OCI-LY7 (cell line): ENCODE data around the gene PSMG1.

Experiments
- CTCF ChIP-seq: fragments of 200-600 bp; sonication (generic); conservative IDR thresholded peaks from 2 replicates; pipeline ENCODE4 v1.5.1; 2014; ENCODE audit warnings: mild to moderate bottlenecking, antibody characterized with exemption, low read length, moderate library complexity, mixed read lengths
- EZH2phosphoT487 ChIP-seq: fragments of 200-600 bp; sonication (generic); IDR thresholded peaks from 2 replicates; pipeline ENCODE4 v1.6.1; 2018; ENCODE audit warnings: low read depth, borderline replicate concordance, mild to moderate bottlenecking, mixed run types, antibody characterized with exemption, low read length, moderate library complexity, mixed read lengths

- no peak for TF ChIP-seq CTCF
- no peak for TF ChIP-seq EZH2phosphoT487
Observed at GRCh38 chr21:39185157-39185556, 1.9 kb upstream of the PSMG1 start.
